GM12874 (cell line): ENCODE measurements around the gene CIDEC.

Experiments used
- CTCF ChIP-seq: IDR thresholded peaks from 2 replicates; pipeline ENCODE4 v1.5.1; 2011; ENCODE audit warnings: low read depth, mild to moderate bottlenecking, control low read depth, low read length, moderate library complexity; ENCODE audit not compliant: insufficient read depth

Gene CIDEC

GRCh38 chr3:9888540-9888939 lies 8.5 kb upstream of the CIDEC start:
- no peak for TF ChIP-seq CTCF

GRCh38 chr3:9887480-9887879 lies 7.4 kb upstream of the CIDEC start:
- no peak for TF ChIP-seq CTCF

GRCh38 chr3:9886328-9886727 lies 6.3 kb upstream of the CIDEC start:
- TF ChIP-seq CTCF: no peak

- TF ChIP-seq CTCF: no peak
These were observed 4.6 kb upstream of the CIDEC start for GRCh38 chr3:9884555-9885165.

- no peak for TF ChIP-seq CTCF
These were observed 3.9 kb upstream of the CIDEC start for GRCh38 chr3:9883706-9884554.

GRCh38 chr3:9881441-9881840 lies 1.4 kb upstream of the CIDEC start:
- no peak for TF ChIP-seq CTCF

- TF ChIP-seq CTCF: no peak
These were observed 1.4 kb downstream of the CIDEC start for GRCh38 chr3:9878700-9879099.
